Posterior vena cava (tissue), 2 donors: ENCODE results near the gene CD40LG. TPM values are rescaled to one million over a fixed set of nuclear protein-coding genes. Genes with fewer than 3 reads are reported as not detected.

Experiments used
- DNase-seq: peaks from one replicate; pipeline ENCODE4 v3.0.0-alpha.2; 2020; ENCODE audit warnings: low spot score
- intact Hi-C, 2 donors: fragments of 100-400 bp; cut with DNase I; formaldehyde crosslinking; loops; one replicate each; pipeline versions ENCODE4 v1.14.1 to v1.14.2; 2022 to 2023
- total RNA-seq, 2 donors: library from RNA; stranded (reverse); fragmentation: NEBNext Ultra II Directional; extraction: Animal tissue kit (Norgen Biotek cat#: 25700); gene quantifications; one replicate each; pipeline ENCODE4 v1.2.1, GENCODE V29; 2021
- donor health status: DM: yes; HTN: yes; CAD: no.
- donor health status: DM: yes; HTN: yes; CAD: no.

Gene CD40LG
- total RNA-seq, 2 donors from 2014 or later: not detected

DNA sequence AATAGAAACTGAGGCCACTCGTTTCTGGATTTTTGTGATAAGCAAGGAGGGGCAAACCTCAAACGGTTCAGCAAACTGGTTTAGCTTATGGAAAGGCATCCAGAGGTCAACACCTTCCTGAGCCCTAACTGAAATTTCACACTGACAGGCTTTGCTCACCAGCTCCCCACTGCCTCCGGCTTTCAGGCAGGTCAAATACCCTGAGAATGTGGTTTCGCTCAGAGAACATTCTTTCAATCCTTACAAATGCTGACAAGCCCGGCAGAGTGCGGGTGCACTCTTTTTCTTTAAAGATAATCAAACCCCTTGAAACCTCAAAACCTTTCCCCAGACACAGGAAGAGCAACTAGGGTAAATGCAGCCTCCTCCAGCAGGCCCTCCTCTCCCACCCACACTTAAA, 41.5 kb downstream of the CD40LG start:
- intact Hi-C loops: no loop called here

DNA sequence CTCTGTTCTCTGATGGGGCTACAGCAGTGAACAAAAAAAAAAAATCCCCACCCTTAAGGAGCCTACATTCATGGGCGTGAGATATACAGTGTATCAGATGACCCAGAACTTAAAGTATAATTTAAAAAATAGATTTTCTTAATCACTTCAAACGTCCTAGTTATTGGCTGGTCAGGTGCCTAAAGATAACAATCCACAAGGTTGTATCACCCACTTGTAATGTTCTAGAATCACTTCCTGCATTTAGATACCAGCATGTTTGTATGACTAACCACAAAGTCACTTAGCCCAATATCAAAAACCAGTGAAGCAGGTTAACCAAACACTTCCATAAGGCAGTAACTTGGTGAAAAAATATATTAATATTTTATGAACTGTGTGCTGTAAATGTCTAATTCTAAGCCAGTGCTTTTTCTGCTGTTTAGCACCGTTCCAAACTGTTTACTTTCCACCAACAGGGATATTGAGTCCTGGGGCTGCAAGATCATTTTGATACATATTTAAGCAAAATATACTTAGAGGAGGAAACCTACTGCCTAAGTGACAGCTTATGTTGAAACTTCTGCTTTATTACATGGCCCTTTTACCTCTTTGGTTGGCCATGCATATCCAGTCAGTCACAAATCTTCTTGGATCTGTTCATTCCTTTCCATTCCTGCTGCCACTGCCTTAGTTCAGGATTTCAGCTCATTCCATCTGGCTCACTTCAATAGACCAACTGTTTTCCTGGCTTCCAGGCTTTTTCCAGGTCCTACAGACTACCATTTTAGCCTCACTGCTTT, 43.3 kb downstream of the CD40LG start:
- no peak for DNase-seq
- intact Hi-C loops: no loop called here

More for the DNA sequence above, 41.5 kb downstream of the CD40LG start:
- no peak for DNase-seq

- intact Hi-C loops: no loop called here
- DNase-seq: no peak
Observed at GRCh38 chrX:136692271-136692670, 44.3 kb downstream of the CD40LG start.

DNA sequence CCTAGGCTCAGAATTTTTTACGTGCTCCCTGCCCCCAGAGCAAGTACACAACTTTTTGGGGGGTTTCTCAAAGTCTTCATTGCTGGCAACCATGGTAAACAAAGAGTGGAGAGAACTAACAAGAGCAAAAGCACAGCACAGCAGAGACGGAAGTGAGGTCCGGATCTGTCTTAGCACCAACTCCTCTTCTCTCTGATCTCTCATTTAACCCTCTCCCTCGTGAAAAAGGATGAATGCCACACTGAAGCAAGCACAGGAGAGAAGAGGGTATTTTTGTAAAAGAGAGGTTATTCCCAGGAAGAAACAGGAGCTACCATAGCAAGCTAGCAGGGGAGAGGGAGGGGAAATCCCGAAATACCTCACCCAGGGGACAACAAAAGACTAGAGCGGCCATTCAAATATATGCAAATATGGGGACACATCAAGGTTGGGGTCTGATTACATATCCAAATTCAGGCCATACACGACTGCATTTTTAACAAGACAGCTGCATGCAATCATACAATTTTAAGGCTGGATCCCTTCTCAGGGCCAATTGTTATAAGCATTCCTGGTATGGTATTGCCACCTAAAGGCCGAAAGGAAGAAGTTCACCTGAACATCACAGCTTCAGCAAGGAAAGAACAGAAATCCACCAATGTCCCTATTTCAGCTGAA, 46.6 kb downstream of the CD40LG start:
- DNase-seq: no peak
- intact Hi-C loops: no loop called here

- no peak for DNase-seq
- intact Hi-C loops: no loop called here
Observed at GRCh38 chrX:136697156-136697555, 49.2 kb downstream of the CD40LG start.

- DNase-seq: no peak
- intact Hi-C loops: loop anchor here in 1 of 2 donors (2.0 kb wide), 1 partner anchor 58 kb away; no protein-coding TSS in a partner anchor
Observed at GRCh38 chrX:136708348-136708747, 60.4 kb downstream of the CD40LG start.

Other genes with a start within 250 kb of the CD40LG start
- not detected for gene BRS3, start 160.2 kb upstream of the CD40LG start, total RNA-seq
- 10 to 100 TPM; 33.7 to 37.8 TPM for gene HTATSF1, start 150.6 kb upstream of the CD40LG start, total RNA-seq
- not detected for gene VGLL1, start 115.9 kb upstream of the CD40LG start, total RNA-seq
- gene ARHGEF6, start 132.8 kb downstream of the CD40LG start, total RNA-seq: 10 to 100 TPM; 14.2 to 17.7 TPM
- gene RBMX, start 232.6 kb downstream of the CD40LG start, total RNA-seq: 100 to 1,000 TPM in 1 of 2 donors, 10 to 100 TPM in 1; 96.8 to 115 TPM